ENCODE results near the gene OSBPL9. TPM values are rescaled to one million over a fixed set of nuclear protein-coding genes. Genes with fewer than 3 reads are reported as not detected.

OSBPL9 gene
- total RNA-seq, 1 experiment from 2014 or later = 61.9 TPM

- no peak overlapping the region for H3K4me3 Mint-ChIP-seq (ENCODE audit: unreplicated experiment)
- Histone ChIP-seq H3K36me3 (ENCODE audit: control insufficient read depth, insufficient read depth, low read length) (no peaks in the 10 kb centered on the region), H3K27me3 (replicated peaks; ENCODE audit: control insufficient read depth, insufficient read depth, low read length) (no peaks in the 10 kb centered on the region), H3K4me3 (ENCODE audit: low read depth, low read length) (no peak overlapping the region), H3K4me1 (no peaks in the 10 kb centered on the region), H3K9me3 (no peaks in the 10 kb centered on the region)
- H3K4me1 Mint-ChIP-seq (ENCODE audit: low read depth, unreplicated experiment) = no peaks in the 10 kb centered on the region
- CTCF ChIA-PET = no interaction called here
- no TSS peak for BruUV-seq (replicated peaks)
- TF ChIP-seq CTCF (IDR thresholded peaks at IDR 0.05; ENCODE audit: insufficient read depth in 1 of 2, low read depth in 1 of 2, low read length in 1 of 2, severe bottlenecking in 1 of 2, unreplicated experiment in 1 of 2) = no peak
- POLR2A ChIA-PET = no interaction called here
- no peaks in the 10 kb centered on the region for H3K9me3 Mint-ChIP-seq (ENCODE audit: unreplicated experiment)
- H3K27me3 Mint-ChIP-seq (ENCODE audit: insufficient read depth, unreplicated experiment) = no peaks in the 10 kb centered on the region
- no peak overlapping the region for H3K27ac Mint-ChIP-seq (ENCODE audit: unreplicated experiment)
- H3K36me3 Mint-ChIP-seq (ENCODE audit: insufficient read depth, unreplicated experiment) = peaks cover 9% of the 10 kb centered on the region
- intact Hi-C loops (cut with micrococcal nuclease; ENCODE audit: unreplicated experiment) = no loop called here
- no peak for DNase-seq
Measured at GRCh38 chr1:51833700-51834099, 216.8 kb downstream of the OSBPL9 start.

GRCh38 chr1:51837243-51837642 lies 220.4 kb downstream of the OSBPL9 start:
- no peak for DNase-seq
- Mint-ChIP-seq H3K9me3 (ENCODE audit: unreplicated experiment) (no peaks in the 10 kb centered on the region), H3K36me3 (ENCODE audit: insufficient read depth, unreplicated experiment) (peaks cover 10% of the 10 kb centered on the region), H3K4me1 (ENCODE audit: low read depth, unreplicated experiment) (no peaks in the 10 kb centered on the region), H3K27me3 (ENCODE audit: insufficient read depth, unreplicated experiment) (no peaks in the 10 kb centered on the region), H3K27ac (ENCODE audit: unreplicated experiment) (no peak overlapping the region), H3K4me3 (ENCODE audit: unreplicated experiment) (no peak overlapping the region)
- intact Hi-C loops (cut with micrococcal nuclease; ENCODE audit: unreplicated experiment) = no loop called here
- ChIA-PET POLR2A (no interaction called here), CTCF (no interaction called here)
- no TSS peak for BruUV-seq (replicated peaks)
- H3K9me3 ChIP-seq = no peaks in the 10 kb centered on the region
- no peak for TF ChIP-seq CTCF (IDR thresholded peaks at IDR 0.05; ENCODE audit: insufficient read depth in 1 of 2, low read depth in 1 of 2, low read length in 1 of 2, severe bottlenecking in 1 of 2, unreplicated experiment in 1 of 2)
- H3K36me3 ChIP-seq (ENCODE audit: control insufficient read depth, insufficient read depth, low read length) = no peaks in the 10 kb centered on the region
- no peaks in the 10 kb centered on the region for H3K4me1 ChIP-seq
- H3K27me3 ChIP-seq (replicated peaks; ENCODE audit: control insufficient read depth, insufficient read depth, low read length) = no peaks in the 10 kb centered on the region
- H3K4me3 ChIP-seq (ENCODE audit: low read depth, low read length) = no peak overlapping the region

Small RNAs within 50 kb of the gene (microRNA-seq; reads per million reads assigned to microRNA genes)
- gene MIR761 = not detected

Other genes with a start within 250 kb of the OSBPL9 start
- gene EPS15, start 97.8 kb upstream of the OSBPL9 start, total RNA-seq (2022) = 39.2 and 41.5 TPM in 2 replicates